Lower leg skin (tissue), 4 donors: ENCODE data around the gene OR1J2. TPM values are rescaled to one million over a fixed set of nuclear protein-coding genes. Genes with fewer than 3 reads are reported as not detected.
"Not testable (repeated sequence)": the region's sequence is repeated elsewhere in the genome, so short reads cannot be mapped to it uniquely, and the experiment has no call there.

ENCODE experiments used
- DNase-seq, 2 donors: peaks; one replicate each; pipeline ENCODE4 v3.0.0-alpha.2; 2019; ENCODE audit warnings: low spot score in 2 of 2
- H3K4me3 ChIP-seq: fragments of 200-600 bp; sonication (generic); 2 replicates; pipeline ENCODE4 v1.5.1; 2017; ENCODE audit warnings: mild to moderate bottlenecking, low read depth; ENCODE audit not compliant: poor library complexity, severe bottlenecking
- POLR2A ChIP-seq, 2 donors: fragments of 450-650 bp; IDR thresholded peaks; one replicate each; pipeline ENCODE4 v1.6.1; 2016 to 2017; ENCODE audit warnings: antibody characterized with exemption in 2 of 2, mild to moderate bottlenecking in 1 of 2, moderate library complexity in 1 of 2
- WGBS, 2 donors: methylation state at CpG; one replicate each; pipeline ENCODE4 v1.1.5; 2018; 5-methylcytosine and 5-hydroxymethylcytosine counted together
- intact Hi-C: fragments of 100-400 bp; cut with DNase I; formaldehyde crosslinking; loops from one replicate; pipeline ENCODE4 v1.15.0; 2023; ENCODE audit warnings: low total_unique reads
- total RNA-seq, 4 donors: library from RNA; depleted of rRNA; stranded (reverse); fragments of >200 nt; gene quantifications; one replicate each; pipeline ENCODE4 v1.1.0, GENCODE V29; 2016
- TF ChIP-seq, protein P1 (sequence below), 3 donors: fragments of 450-650 bp; IDR thresholded peaks; one replicate each; pipeline ENCODE4 v1.5.1; 2016; ENCODE audit warnings: antibody characterized with exemption in 3 of 3, mild to moderate bottlenecking in 3 of 3, moderate library complexity in 2 of 3

The OR1J2 gene
- total RNA-seq, 4 donors from 2014 or later = not detected

DNA sequence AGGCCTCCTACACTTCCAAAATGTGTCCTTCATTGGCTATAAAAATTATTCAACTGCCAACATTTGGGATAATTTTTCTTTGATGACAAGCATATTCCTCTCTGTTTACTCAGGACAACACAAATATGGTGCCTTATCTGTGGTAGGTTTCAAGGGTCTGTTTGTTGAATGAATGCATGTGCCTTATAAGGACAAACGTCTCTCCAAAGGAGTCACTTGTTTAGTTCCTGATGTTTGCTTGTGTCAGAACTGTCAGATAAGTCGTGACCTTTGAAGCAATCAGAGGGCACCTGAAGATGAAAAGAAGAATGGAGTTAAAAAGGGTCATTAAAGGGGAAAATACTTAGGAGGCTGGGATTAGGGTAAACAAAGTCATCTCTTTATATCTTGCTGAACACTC lies 3.6 kb upstream of the OR1J2 start:
- no peak for DNase-seq
- intact Hi-C loops = no loop called here
- no peak overlapping the region for H3K4me3 ChIP-seq
- TF ChIP-seq, protein P1, sequence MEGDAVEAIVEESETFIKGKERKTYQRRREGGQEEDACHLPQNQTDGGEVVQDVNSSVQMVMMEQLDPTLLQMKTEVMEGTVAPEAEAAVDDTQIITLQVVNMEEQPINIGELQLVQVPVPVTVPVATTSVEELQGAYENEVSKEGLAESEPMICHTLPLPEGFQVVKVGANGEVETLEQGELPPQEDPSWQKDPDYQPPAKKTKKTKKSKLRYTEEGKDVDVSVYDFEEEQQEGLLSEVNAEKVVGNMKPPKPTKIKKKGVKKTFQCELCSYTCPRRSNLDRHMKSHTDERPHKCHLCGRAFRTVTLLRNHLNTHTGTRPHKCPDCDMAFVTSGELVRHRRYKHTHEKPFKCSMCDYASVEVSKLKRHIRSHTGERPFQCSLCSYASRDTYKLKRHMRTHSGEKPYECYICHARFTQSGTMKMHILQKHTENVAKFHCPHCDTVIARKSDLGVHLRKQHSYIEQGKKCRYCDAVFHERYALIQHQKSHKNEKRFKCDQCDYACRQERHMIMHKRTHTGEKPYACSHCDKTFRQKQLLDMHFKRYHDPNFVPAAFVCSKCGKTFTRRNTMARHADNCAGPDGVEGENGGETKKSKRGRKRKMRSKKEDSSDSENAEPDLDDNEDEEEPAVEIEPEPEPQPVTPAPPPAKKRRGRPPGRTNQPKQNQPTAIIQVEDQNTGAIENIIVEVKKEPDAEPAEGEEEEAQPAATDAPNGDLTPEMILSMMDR (IDR thresholded peaks at IDR 0.05) = no peak
- no peak for TF ChIP-seq POLR2A (IDR thresholded peaks at IDR 0.05)
- 57 to 61% methylated on average over 2 of the region's 2 CpGs for WGBS, 2 donors

DNA sequence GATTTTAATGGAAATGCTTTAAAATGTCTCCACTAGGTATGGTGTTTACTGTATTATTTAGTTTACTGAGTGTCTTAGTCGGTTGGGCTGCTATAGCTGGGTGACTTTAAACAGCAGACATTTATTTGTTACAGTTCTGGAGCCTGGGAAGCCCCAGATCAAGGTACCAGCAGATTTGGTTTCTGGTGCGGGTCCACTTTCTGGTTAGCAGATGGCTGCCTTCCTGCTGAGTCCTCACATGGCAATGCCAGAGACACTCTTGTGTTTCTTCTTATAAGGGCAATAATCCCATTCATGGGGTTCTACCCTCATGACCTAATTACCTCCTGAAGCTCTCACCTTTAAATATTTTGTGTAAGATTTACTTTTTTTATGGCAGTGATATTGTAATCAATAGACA lies 7.6 kb downstream of the OR1J2 start:
- WGBS, 2 donors = 55 to 65% methylated on average over 2 of the region's 2 CpGs
- DNase-seq = no peak
- intact Hi-C loops = no loop called here

DNA sequence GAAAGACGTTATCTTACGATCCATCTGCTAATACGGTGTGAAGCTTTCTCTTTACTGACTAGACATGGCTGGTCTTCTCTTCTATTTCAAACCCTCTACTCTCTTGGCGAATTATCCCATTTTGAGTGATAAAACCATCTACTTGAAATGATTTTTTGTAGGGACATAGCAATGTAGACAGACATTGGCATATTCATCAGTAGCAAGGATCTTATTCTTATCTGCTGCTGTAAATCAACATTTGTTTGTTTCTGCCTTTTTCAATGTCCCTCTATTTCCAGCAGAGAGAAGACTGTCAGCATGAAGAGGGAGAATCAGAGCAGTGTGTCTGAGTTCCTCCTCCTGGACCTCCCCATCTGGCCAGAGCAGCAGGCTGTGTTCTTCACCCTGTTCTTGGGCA lies 8.2 kb downstream of the OR1J2 start, which contains the start of gene OR1J4:
Gene OR1J4, plus strand, starts transcription at position 301 of the 400 bp plus-strand sequence. Its CDS starts 0 bp downstream, at position 301.
- no peak for DNase-seq
- no peak for TF ChIP-seq POLR2A (IDR thresholded peaks at IDR 0.05)
- TF ChIP-seq, protein P1 (IDR thresholded peaks at IDR 0.05) = no peak
- intact Hi-C loops = no loop called here
- no peak within 1 kb of the TSS for H3K4me3 ChIP-seq
- 73 to 77% methylated on average over 4 of the region's 4 CpGs for WGBS, 2 donors

More for the DNA sequence above, 7.6 kb downstream of the OR1J2 start:
- no peak overlapping the region for H3K4me3 ChIP-seq
- TF ChIP-seq, protein P1 (IDR thresholded peaks at IDR 0.05) = no peak
- no peak for TF ChIP-seq POLR2A (IDR thresholded peaks at IDR 0.05)

DNA sequence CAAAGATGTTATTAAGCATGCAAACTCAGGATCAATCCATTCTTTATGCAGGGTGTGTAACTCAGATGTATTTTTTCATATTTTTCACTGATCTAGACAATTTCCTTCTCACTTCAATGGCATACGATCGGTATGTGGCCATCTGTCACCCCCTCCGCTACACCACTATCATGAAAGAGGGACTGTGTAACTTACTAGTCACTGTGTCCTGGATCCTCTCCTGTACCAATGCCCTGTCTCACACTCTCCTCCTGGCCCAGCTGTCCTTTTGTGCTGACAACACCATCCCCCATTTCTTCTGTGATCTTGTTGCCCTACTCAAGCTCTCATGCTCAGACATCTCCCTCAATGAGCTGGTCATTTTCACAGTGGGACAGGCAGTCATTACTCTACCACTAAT lies 8.8 kb downstream of the OR1J2 start:
- H3K4me3 ChIP-seq = no peak overlapping the region
- DNase-seq = no peak
- WGBS, 2 donors = 93 to 97% methylated on average over 3 of the region's 3 CpGs
- intact Hi-C loops = no loop called here
- no peak for TF ChIP-seq POLR2A (IDR thresholded peaks at IDR 0.05)
- TF ChIP-seq, protein P1 (IDR thresholded peaks at IDR 0.05) = no peak

DNA sequence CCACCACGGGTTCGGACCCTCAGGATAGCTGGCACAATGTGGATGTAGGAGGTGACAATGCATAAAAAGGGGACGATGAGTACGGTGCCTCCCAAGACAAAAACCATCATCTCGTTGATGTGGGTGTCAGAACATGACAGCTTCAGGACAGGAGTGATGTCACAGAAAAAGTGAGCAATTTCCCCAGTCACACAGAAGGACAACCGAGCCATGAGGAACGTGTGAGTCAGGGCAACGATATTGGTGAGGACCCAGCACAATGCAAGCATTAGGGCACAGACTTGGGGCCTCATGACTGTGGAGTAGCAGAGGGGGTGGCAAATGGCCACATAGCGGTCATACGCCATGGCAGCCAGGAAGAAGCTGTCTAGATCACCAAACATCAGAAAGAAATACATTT lies 16.0 kb downstream of the OR1J2 start:
- H3K4me3 ChIP-seq = no peak overlapping the region
- TF ChIP-seq POLR2A (IDR thresholded peaks at IDR 0.05) = no peak
- TF ChIP-seq, protein P1 (IDR thresholded peaks at IDR 0.05) = no peak
- no peak for DNase-seq
- 81 to 86% methylated on average over 10 of the region's 10 CpGs for WGBS, 2 donors
- intact Hi-C loops = no loop called here

DNA sequence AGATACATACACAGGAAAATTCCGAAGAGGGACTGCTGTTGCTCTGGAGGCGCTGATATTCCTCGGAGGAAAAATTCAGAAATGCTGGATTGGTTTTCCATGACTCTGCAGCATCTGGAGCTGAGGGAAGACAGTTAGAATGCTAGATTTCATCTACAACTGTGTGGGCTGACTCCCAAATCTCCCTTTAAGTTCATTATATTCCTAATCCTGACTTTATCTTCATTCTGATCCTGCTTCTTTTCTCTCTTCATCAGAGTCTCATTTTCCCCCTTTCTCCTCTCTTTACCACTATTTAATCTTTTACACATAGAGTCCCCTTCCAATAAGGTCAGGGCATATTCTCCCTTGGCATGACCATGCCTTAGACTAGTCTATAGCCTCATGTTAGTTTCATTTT lies 16.6 kb downstream of the OR1J2 start, which contains the start of gene OR1N1:
Gene OR1N1, minus strand, starts transcription at position 101 of the 400 bp plus-strand sequence. Its CDS starts 0 bp downstream, at position 101.
- DNase-seq = no peak
- intact Hi-C loops = no loop called here
- 79 to 88% methylated on average over 3 of the region's 3 CpGs for WGBS, 2 donors
- no peak within 1 kb of the TSS for H3K4me3 ChIP-seq
- no peak for TF ChIP-seq POLR2A (IDR thresholded peaks at IDR 0.05)
- TF ChIP-seq, protein P1 (IDR thresholded peaks at IDR 0.05) = no peak

DNA sequence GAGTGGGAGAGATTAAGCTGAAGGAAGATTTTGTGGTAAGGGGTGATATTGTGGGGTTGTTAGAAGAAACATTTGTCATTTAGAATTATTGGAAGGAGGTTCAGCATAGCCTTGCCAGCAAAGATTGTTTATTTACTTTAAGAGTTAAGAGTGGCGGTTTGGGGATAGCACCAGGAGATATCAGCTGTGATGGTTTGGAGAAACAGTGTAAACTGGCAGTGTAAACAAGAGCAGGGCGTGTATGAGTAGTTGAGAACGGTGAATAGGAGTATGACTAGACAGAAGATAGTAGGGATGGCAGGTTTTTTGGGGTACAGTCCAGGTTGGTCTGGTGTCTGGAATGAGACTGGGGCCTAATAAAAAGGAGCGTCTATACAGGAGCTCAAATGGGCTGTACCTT lies 20.6 kb downstream of the OR1J2 start:
- intact Hi-C loops, DNase-seq, H3K4me3 ChIP-seq: not testable (repeated sequence)
- WGBS, 2 donors = 75 to 81% methylated on average over 4 of the region's 4 CpGs
